Activated CD8-positive, alpha-beta memory T cell treated with anti-CD3 and anti-CD28 coated beads, Interleukin-2, amount 50 U/mL, for 1 hour (primary cell): ENCODE results near the gene ALAS1.
A peak's percentile ranks its signal among the peaks of the same experiment; 100 is the strongest.

ENCODE experiments used
- DNase-seq: peaks from one replicate; pipeline ENCODE4 v3.0.0-alpha.2; 2020; ENCODE audit errors: extremely low read depth

Gene ALAS1

DNA sequence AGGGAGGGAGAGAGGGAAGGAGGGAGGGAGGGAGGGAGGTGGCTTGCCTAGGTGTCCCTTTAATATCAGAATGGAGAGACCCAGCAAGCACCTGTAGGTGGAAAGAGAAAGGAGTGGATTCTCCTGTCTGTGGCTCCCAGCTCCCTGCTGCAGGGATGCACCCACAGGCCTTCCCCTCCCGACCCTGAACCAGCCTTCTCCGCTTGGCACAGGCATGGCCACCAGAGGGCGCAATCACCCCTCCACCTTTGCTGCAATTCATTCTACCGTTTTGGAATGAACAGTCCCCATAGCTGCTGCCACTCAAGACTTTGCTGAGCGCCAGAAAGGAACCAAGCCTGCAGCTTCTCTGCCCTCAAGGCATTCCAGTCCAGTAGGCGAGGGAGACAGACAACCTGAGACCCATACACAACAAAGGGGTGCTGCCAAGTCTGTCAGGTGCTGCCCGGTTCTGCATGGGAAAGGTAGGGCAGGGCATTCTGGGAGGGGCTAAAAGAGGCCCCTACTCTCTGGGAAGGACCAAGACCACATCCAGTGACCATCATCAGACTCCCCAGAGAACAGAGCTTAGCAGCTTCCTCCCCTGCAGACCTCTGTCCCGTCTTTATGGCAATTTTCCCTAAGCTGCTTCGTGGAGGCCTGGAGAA, 22.5 kb downstream of the ALAS1 start:
- no peak for DNase-seq

DNA sequence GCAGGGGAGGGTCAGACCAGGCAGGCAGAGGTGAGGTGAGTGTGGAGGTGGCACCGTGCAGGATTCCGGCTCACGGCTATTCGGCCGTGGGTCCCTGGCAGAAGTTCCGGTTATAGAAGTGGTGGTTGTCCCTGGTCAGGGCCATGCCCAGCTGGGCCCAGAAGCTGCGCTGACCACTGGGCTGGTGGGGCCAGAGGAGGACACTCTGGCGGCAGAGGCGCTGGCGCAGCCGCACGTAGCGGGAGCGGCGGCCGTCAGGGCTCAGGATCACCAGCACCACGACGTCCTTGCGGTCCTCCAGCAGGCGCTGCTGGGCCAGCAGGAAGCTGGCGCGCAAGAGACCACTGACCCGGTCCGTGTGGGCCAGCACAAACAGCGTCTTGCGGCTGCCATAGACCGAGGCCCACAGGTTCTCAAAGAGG, 23.2 kb downstream of the ALAS1 start:
- no peak for DNase-seq

DNA sequence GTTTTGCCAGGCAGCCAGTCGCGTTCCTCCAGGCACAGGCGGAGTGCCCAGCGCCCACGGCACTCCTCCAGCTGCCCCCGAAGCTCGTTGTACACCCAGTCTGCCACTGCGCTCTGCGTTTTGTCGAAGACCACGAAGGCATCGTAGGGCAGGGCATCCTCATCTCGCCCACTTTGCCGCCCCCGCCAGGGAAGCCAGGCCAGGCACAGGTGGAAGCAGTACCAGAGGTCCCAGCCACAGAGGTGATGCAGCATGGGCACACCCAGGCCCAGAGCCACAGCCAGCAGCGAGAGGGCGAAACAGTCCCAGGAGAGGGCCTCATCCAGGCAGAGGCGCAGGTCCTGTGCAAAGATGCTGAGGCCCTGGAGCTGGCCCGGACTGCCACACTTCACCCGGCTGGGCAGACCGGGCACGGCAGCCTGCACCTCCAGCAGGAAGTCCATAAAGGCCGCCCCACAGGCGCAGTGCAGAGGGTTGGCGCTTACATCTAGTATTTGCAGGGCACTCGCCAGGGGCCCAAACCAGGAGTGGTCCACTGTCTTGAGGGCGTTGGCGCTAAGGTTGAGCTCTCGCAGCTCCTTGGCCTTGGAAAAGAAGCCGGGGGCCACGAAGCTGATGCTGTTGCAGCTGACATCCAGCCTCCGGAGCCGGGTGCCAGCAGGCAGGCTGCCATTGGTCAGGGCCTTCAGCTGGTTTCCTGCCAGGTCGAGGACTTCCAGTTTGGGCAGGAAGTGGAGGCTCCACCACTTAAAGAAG, 23.8 kb downstream of the ALAS1 start:
- DNase-seq, result no peak

DNA sequence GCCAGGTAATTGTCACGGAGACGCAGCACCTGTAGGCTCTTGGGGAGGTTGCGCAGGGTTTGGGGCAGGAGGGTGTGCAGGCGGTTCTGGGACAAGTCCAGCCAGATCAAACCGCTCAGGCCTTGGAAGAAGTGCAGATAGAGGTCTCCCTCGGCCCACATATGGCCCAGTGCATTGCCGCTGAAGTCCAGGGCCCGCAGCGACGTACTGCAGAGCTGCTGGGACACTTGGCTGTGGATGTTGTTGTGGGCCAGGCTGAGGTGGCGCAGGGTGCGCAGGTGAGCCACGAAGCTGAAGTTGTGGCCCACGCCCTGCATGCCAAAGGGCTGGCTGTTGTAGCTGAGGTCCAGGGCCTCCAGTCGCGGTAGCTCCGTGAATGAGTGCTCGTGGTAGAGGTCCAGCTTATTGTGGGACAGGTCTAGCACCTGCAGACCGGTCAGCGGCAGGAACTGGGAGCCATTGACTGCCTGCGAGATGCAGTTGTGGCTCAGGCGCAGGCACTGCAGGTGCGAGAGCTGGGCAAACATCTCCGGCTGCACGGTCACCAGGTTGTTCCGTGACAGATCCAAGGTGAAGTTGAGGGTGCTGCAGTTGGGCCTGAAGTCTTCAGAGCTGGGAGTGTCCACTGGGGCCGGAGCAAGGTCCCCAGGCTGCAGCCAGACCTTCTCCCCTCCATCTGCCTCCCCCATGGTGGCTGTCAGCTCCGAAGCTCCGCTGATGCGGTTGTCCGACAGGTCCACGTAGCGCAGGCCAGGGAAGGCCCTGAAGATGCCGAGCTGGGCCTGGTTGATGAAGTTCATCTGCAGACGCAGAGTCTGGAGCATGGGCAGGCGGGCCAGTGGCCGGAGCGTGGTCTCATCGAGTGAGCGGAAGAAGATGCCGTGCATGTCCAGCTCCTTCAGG, 24.6 kb downstream of the ALAS1 start:
- no peak for DNase-seq

DNA sequence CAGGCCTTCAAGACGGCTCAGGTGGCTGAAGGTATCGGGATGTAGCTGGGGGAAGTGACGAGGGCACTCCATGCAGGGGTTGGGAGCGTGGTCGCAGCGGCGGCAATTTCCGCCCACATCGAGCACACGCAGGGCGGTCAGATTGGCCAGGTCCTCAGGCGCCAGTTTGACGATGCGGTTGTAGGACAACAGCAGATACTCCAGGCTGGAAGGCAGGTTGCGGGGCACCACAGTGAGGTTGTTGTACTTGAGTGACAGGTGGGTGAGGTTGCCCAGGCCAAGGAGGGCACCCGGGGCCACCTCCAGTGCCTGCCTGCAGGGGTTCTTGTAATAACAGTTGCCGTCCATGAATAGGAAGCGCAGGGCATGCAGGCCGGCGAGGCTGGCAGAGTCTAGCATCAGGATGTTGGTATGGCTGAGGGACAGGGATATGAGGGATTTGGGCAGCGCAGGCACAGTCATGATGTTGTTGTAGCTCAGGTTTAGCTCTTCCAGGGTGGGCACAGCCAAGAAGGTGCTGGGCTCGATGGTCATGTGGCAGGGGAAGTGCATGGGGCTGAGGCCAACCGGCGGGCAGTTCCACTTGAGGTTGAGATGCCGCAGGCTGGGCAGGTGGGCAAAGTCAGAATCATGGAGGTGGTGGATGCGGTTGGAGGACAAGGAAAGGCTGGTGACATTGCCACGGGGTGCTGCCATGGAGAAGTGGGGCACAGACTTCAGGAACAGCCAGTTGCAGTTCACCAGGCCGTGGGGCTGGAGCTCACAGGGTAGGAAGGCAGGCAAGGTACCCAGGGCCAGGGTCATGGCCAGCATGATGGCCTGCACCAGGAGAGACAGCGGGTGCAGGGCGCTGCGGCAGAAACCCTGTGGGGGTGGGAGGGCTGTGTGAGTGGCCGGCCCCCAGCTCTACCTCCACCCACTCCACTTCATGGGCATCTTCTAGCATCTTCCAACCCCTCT, 25.8 kb downstream of the ALAS1 start:
- no peak for DNase-seq

DNA sequence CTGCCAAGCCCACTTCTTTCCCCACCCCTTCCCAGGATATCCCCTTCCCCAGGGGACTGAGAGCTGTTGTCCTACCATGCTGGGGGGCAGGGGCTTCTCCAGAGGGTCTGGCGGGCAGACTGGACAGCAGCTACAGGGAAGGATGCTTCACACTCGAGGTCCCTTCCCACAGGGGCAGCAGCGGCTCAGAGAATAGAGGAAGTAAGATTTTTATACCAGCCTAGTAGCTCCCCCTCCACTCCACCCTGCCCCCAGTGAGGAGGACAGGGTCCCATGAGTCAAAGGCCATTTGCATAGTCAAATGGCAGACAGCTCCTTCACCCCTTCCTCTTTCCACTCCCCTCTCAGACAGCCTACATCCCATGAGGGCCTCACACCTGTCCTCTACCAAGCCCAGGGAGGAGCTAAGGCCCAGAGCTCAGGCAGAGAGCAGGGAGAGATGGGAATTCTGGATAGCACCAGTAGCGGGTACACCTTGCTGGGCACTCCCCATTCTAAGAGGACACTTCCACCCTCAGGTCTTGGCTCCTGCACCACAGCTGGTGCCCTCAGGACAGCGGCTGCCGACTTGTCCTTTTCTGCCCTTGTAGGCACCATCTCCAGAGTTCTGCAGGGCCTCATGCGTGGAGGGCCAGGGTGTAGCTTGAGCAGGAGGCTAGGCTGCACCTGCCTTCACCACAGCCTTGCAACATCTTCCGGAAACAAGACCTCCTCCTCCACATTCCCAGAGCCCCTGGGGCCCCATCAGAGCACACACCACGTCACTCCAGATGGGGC, 27.7 kb downstream of the ALAS1 start, which contains the start of gene TLR9:
TSS of gene TLR9 (minus strand) at position 194 of the 777 bp plus-strand sequence. CDS start at position 78, 116 bp downstream.
- no peak for DNase-seq

DNA sequence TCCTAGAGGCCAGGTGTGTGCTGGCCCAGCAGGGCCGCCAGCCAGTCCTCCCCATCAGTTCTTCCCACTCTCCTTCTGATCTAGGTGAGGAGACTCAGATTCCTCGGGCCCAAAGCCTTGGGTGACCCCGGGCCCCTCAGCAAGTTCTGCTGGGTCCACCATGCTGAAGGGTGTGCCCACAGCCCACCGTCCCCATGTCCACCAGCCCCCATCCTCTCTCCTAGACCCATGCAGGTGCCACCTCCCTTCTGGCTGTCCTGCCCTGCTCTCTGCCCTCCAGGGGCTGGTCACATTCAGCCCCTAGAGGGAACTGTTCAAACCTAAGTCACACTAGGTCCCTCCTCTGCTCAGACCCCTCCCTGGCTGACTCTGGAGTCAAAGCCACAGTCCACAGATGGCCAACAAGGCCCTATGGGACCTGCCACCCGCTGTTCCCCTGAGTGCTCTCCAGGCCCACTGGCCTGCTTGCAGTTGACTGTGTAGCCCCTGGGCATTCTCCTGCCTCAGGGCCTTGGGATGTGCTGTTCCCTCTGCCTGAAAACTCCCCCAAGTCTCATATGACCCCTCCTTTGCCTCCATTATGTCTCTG, 28.4 kb downstream of the ALAS1 start:
- no peak for DNase-seq

DNA sequence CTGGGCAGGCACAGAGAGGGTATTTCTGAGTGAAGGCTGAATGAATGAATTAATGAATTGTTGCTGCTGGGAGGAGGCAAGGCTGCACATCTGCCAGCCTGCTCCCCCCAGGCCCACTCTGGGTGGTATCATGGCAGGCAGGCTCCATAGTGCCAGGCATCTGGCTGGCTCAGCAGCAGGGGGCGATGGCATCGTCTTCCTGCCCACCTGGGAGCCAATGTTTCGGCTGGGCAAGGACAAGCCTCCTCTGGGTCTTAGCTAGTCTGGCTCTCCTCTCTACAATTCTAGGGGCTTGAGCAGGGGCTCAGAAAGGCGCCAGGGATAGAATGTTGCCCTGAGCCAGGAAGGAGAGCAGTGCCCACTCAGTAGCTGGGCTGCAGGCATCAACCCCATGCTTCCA, 29.2 kb downstream of the ALAS1 start:
- no peak for DNase-seq

DNA sequence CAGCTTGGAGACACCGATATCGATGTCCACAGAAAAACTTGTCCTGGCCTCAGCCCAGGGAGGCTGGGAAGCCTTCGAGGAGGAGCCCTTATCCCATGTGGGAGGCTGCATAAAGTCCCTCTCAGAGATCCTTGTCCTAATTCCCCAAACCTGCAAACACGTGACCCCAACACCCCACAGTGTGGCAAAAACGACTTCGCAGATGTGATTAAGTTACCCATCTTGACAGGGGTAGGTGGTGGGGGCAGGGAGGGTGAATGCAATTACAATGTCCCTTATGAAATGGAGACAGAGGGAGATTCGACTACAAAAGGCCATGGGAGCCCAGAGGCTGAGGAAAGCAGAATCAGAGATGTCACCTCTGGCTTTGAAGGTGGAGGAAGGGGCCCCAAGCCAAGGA, 29.8 kb downstream of the ALAS1 start:
- no peak for DNase-seq

DNA sequence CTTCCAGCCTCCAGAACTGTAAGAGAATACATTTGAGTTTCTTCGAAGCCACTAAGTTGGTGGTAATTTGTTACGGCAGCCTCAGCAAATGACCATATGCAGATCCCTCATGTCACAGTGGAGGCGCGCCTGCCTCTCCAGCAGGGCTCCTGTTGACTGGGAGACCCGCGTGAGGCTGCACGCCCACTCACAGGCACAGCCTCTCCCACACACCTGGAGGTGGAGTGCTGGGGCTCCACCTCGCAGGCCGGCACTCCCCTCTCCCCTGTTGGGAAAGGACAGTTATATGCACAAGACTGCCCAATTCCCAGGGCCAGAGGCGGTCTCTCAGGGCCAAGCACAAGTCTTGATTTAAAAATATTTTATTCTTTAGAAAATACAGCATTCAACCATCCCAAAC, 30.3 kb downstream of the ALAS1 start:
- DNase-seq, result no peak

DNA sequence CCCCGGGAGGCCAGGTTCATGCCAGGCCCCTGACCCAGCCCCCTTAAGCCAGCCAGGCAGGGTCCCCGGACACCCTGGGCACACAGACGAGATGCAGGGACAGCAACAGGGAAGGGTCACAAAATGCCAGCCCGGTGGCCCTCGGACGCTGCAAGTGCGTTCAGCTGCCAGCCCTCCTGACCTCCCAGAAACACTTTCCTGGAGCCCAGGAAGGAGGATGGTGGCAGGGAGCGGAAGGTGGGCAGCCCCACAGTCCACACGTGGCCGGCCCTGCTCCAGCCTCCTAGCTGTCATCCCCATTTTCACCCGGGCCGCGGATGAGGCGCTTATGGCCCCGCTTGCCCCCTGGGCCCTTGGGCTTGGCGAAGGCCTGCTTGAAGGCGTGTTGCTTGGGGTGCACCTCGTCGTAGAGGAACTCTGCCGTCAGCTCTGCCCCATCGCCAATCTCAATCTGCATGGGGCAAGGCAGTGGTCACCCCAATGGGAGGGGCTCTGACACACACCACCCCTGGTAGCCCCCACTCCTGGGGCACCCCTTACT, 30.9 kb downstream of the ALAS1 start:
- DNase-seq, result no peak

DNA sequence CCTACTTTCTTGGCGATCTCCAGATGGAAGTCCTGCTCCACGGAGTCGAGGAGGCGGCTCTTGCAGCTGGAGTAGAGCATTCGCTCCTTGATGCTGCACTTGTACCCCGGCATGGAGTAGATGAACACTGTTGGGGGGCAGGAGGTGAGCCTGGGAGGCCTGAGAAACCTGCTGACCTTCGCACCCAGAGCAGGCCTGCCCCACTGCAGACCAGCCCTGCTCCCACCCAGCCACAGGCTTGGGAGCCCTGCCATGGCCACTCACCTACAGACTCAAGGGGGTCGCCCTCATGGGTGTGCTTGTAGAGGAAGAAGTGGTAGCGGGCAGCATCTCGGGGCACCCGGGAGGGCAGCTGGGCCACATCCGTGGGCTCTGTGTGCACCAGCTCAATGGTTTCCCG, 31.7 kb downstream of the ALAS1 start:
- no peak for DNase-seq

DNA sequence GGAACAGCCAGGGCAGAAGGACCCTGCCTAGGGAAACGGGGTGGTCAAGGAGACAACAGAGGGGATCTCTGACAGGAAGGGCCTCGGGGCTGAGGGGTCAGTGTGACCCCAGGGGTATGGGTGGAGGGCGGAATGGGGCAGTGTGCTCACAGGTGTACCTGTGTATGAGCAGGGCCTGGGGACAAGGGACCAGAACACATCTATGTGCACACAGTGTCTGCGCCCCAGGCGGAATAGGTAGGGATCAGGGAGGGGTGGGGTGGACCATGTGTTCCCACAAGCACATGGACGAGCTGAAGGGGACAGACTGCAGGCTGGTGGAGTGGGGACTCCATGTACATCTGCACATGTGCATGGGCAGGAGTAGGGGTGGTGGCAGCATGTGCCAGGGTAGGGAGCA, 32.5 kb downstream of the ALAS1 start:
- no peak for DNase-seq

DNA sequence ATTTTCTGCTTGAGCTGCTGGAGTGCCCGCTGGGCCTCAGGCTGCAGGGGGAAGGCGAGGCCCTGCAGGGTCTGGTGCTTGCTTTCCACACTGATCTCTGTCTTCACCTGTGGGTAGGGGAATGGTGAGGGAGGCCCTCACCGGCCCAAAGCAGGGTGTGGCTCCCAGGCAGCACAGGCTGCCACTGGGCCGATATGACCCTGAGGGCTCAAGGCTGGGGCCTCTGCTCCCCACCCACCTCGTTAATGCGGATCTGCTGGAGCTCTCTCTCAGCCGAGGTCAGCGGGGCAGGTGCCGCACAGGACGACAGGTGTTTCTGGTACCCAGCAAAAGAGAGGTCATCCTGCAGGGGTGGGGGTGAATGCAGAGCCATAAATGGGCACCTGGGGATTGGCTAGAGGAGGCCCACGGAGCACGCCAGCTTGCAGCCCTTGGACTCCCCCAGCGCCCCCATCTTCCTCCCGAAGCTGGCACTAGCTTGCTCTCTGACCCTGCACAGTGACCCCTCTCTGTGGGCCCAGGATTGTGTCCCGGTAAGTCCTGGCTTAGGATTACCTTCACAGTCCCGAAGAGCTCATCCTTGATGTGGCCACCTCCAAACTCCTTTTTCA, 33.0 kb downstream of the ALAS1 start:
- no peak for DNase-seq

DNA sequence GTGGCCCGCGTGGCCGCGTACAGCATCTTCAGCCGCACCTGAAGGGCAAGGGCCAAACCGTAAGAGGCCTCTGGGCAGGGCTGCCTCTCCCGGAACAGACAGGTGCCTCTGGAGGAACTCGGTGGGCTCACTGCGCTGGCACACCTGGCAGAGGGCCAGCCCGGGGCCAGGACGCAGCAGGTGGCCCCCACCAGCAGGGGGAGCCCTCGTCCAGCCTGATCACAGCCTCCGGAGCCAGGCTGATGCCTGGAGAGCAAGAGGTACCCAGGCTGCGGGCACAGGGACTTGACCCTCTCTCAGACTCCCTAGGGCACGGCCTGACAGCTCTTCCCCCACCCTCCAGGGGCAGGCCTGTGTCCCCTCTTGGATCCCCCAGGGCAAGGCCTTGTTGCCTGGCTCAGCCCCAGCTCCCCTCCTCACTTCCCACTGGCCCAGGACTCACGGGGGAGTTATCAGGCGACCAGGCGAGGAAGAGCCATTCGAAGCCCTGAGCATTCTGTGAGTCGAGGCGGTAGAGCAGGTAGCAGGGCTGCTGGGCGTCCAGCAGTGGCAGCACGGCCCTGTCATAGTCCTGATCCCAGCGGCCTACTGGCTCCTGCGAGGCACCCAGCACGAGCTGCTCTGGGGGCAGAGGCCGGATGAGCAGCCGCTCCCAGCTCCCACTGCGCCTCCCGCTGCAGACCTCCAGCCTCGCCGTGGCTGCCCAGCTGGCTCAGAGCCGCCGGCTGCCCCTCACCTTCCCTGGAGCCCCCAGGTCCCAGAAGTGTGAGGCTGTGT, 33.7 kb downstream of the ALAS1 start:
- DNase-seq, result peak; percentile 68

DNA sequence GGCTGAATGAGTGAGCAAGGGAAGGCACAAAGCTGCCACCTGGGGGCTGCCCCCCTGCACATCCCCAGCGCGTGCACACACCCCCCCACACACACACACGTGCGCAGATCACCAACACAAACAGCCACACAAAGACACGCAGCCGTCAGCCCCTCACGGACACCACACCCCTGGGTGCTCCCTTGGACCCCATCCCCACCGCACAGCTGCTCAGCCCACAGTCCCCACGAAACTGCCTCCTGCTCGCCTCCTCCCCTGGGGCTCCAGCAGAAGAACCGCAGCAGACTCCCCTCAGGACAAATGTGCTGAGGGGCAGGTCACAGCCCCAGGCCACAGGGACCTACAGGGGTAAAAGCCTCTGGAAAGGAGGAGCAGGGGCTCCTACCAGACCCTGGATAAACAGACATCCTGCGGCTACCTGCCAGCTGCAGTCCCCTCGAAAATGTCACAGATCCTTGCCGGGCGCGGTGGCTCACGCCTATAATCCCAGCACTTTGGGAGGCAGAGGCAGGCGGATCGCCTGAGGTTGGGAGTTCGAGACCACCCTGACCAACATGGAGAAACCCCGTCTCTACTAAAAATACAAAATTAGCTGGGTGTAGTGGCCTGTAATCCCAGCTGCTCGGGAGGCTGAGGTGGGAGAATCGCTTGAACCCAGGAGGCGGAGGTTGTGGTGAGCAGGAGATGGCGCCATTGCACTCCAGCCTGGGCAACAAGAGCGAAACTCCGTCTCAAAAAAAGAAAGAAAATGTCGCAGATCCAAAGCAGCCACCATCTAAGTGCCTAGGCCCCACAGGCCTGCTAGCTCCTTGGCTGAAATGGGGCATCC, 34.5 kb downstream of the ALAS1 start:
- DNase-seq, result no peak

DNA sequence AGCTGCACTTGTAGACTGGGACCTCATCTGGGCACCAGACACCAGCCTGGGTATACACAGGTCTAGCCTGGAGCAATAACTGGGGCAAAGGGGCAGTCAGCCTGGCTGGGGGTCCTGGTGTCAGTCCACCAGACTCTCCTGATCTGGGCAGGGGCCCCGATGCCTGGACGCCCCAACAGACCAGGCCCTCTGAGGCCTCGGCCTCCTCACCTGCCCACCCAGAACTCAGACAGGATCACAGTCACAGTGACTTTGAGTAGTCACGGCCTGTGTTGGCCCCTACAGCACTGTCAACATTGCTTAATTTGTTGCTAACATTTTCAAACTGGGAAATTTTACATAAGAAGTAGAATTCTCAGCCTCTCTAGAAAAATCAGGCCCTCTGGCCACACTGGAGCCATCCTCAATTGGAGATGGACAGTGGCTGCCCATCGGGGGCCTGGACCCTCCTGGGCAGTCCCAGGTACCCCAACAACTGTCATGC, 35.2 kb downstream of the ALAS1 start:
- no peak for DNase-seq

DNA sequence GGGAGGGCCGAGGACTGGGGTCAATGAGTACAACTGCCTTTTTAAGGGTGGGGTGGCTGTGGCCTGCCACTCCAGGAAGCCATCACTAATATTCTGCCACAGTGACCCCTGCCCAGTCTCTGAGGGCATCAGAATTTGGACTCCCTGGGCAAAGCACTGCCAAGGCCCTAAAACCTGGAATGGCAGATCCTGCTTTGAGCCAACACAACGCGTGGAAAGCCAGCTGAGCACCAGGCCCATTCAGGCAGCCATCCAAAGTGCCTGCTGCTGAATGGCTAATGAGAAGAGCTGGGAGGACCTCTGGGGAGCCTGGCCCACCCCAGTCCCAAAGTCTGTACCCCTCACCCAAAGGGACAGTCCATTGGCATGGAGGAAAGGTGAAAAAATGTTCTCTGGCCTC, 36.0 kb downstream of the ALAS1 start:
- no peak for DNase-seq
